ENCODE data around the gene ATP6V1B1.

- no peak for TF ChIP-seq CSRNP3 (CRISPR knock-in tag; IDR thresholded peaks at IDR 0.05)
- TF ChIP-seq ZC3H10 (CRISPR knock-in tag; IDR thresholded peaks at IDR 0.05): no peak
- no peak for TF ChIP-seq ARNTL (CRISPR knock-in tag; IDR thresholded peaks at IDR 0.05; ENCODE audit: borderline replicate concordance, low read depth)
- TF ChIP-seq, protein P1, sequence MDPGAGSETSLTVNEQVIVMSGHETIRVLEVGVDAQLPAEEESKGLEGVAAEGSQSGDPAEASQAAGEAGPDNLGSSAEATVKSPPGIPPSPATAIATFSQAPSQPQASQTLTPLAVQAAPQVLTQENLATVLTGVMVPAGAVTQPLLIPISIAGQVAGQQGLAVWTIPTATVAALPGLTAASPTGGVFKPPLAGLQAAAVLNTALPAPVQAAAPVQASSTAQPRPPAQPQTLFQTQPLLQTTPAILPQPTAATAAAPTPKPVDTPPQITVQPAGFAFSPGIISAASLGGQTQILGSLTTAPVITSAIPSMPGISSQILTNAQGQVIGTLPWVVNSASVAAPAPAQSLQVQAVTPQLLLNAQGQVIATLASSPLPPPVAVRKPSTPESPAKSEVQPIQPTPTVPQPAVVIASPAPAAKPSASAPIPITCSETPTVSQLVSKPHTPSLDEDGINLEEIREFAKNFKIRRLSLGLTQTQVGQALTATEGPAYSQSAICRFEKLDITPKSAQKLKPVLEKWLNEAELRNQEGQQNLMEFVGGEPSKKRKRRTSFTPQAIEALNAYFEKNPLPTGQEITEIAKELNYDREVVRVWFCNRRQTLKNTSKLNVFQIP (CRISPR knock-in tag; IDR thresholded peaks at IDR 0.05; ENCODE audit: borderline replicate concordance, low read depth): no peak
- TF ChIP-seq ZFP30 (CRISPR knock-in tag; IDR thresholded peaks at IDR 0.05): no peak
- TF ChIP-seq, protein P2, sequence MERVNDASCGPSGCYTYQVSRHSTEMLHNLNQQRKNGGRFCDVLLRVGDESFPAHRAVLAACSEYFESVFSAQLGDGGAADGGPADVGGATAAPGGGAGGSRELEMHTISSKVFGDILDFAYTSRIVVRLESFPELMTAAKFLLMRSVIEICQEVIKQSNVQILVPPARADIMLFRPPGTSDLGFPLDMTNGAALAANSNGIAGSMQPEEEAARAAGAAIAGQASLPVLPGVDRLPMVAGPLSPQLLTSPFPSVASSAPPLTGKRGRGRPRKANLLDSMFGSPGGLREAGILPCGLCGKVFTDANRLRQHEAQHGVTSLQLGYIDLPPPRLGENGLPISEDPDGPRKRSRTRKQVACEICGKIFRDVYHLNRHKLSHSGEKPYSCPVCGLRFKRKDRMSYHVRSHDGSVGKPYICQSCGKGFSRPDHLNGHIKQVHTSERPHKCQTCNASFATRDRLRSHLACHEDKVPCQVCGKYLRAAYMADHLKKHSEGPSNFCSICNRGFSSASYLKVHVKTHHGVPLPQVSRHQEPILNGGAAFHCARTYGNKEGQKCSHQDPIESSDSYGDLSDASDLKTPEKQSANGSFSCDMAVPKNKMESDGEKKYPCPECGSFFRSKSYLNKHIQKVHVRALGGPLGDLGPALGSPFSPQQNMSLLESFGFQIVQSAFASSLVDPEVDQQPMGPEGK (CRISPR knock-in tag; IDR thresholded peaks at IDR 0.05; ENCODE audit: borderline replicate concordance): no peak
Measured at GRCh38 chr2:70979626-70980025, 43.9 kb downstream of the ATP6V1B1 start.
